G401 (cell line): Measurements from ENCODE around the gene PRR5L. TPM values are rescaled to one million over a fixed set of nuclear protein-coding genes. Genes with fewer than 3 reads are reported as not detected.
A peak's percentile ranks its signal among the peaks of the same experiment; 100 is the strongest.

Experiments
- DNase-seq: peaks from one replicate; pipeline ENCODE4 v3.0.0-alpha.2; 2015; ENCODE audit warnings: low spot score
- in situ Hi-C: cut with HindIII; loops from 2 replicates; pipeline ENCODE4 v1.10.0; 2016; ENCODE audit warnings: low sequenced_read_pairs, mixed read lengths
- total RNA-seq: library from RNA; depleted of rRNA; stranded (reverse); fragments of >200 nt; shearing (Covaris generic); gene quantifications from 2 replicates; pipeline ENCODE4 v1.2.3, GENCODE V29; 2014

Gene PRR5L
- total RNA-seq, 1 experiment from 2014 or later = not detected

GRCh38 chr11:36390963-36391471, 94.9 kb downstream of the PRR5L start:
- in situ Hi-C loops = no loop called here
- peak; percentile 12 for DNase-seq

- in situ Hi-C loops = no loop called here
Measured at GRCh38 chr11:36392196-36392595, 96.1 kb downstream of the PRR5L start.

GRCh38 chr11:36394056-36394455, 98.0 kb downstream of the PRR5L start:
- in situ Hi-C loops = no loop called here
- no peak for DNase-seq

More at GRCh38 chr11:36392196-36392595, 96.1 kb downstream of the PRR5L start:
- no peak for DNase-seq

GRCh38 chr11:36394926-36395325, 98.8 kb downstream of the PRR5L start:
- no peak for DNase-seq

GRCh38 chr11:36395978-36396736, 100.1 kb downstream of the PRR5L start:
- DNase-seq = no peak

More at GRCh38 chr11:36394926-36395325, 98.8 kb downstream of the PRR5L start:
- in situ Hi-C loops = no loop called here

GRCh38 chr11:36398231-36398953, 102.3 kb downstream of the PRR5L start:
- in situ Hi-C loops = no loop called here
- peak; percentile 89 for DNase-seq

More at GRCh38 chr11:36395978-36396736, 100.1 kb downstream of the PRR5L start:
- in situ Hi-C loops = no loop called here

GRCh38 chr11:36399236-36399635, 103.1 kb downstream of the PRR5L start:
- no peak for DNase-seq
- in situ Hi-C loops = no loop called here

- in situ Hi-C loops = no loop called here
Measured at GRCh38 chr11:36399745-36400144, 103.7 kb downstream of the PRR5L start.

GRCh38 chr11:36400766-36401455, 104.8 kb downstream of the PRR5L start:
- DNase-seq = no peak
- in situ Hi-C loops = no loop called here

More at GRCh38 chr11:36399745-36400144, 103.7 kb downstream of the PRR5L start:
- no peak for DNase-seq

- in situ Hi-C loops = no loop called here
- no peak for DNase-seq
Measured at GRCh38 chr11:36402568-36403170, 106.6 kb downstream of the PRR5L start.

GRCh38 chr11:36403661-36404060, 107.6 kb downstream of the PRR5L start:
- no peak for DNase-seq
- in situ Hi-C loops = no loop called here

GRCh38 chr11:36404831-36405230, 108.7 kb downstream of the PRR5L start:
- no peak for DNase-seq
- in situ Hi-C loops = no loop called here

- in situ Hi-C loops = no loop called here
- DNase-seq = no peak
Measured at GRCh38 chr11:36405585-36406367, 109.7 kb downstream of the PRR5L start.

GRCh38 chr11:36407356-36407755, 111.3 kb downstream of the PRR5L start:
- in situ Hi-C loops = no loop called here
- DNase-seq = no peak

- no peak for DNase-seq
- in situ Hi-C loops = no loop called here
Measured at GRCh38 chr11:36408498-36409136, 112.5 kb downstream of the PRR5L start.

- in situ Hi-C loops = no loop called here
- no peak for DNase-seq
Measured at GRCh38 chr11:36409152-36409816, 113.2 kb downstream of the PRR5L start.

- in situ Hi-C loops = no loop called here
- DNase-seq = no peak
Measured at GRCh38 chr11:36411202-36411640, 115.1 kb downstream of the PRR5L start.
